Neural cell (in vitro differentiated cells): Measurements from ENCODE around the gene CRYGS.

Experiments used
- CTCF ChIP-seq: fragments of 450-650 bp; IDR thresholded peaks from 2 replicates; pipeline ENCODE4 v1.5.1; 2014; ENCODE audit warnings: antibody characterized with exemption, mild to moderate bottlenecking, moderate library complexity; ENCODE audit not compliant: poor library complexity, severe bottlenecking
- EP300 ChIP-seq: fragments of 450-650 bp; conservative IDR thresholded peaks from 2 replicates; pipeline ENCODE4 v1.6.1; 2014; ENCODE audit warnings: antibody characterized with exemption, mild to moderate bottlenecking, moderate library complexity; ENCODE audit not compliant: poor library complexity, severe bottlenecking
- EZH2 ChIP-seq: fragments of 200-600, 300-800 bp; shearing (Covaris generic), sonication (generic); IDR thresholded peaks from 2 replicates; pipeline ENCODE4 v1.6.1; 2014; ENCODE audit warnings: antibody characterized with exemption, low read length, borderline replicate concordance, mild to moderate bottlenecking; ENCODE audit not compliant: insufficient read depth, poor library complexity, severe bottlenecking
- MXI1 ChIP-seq: fragments of 450-650 bp; conservative IDR thresholded peaks from 2 replicates; pipeline ENCODE4 v1.6.1; 2014; ENCODE audit warnings: antibody characterized with exemption, mild to moderate bottlenecking; ENCODE audit not compliant: poor library complexity, severe bottlenecking
- POLR2AphosphoS5 ChIP-seq: IDR thresholded peaks from 2 replicates; pipeline ENCODE4 v1.6.1; 2012
- RAD21 ChIP-seq: fragments of 450-650 bp; conservative IDR thresholded peaks from 2 replicates; pipeline ENCODE4 v1.6.1; 2014; ENCODE audit warnings: antibody characterized with exemption, mild to moderate bottlenecking, moderate library complexity
- SMC3 ChIP-seq: fragments of 450-650 bp; conservative IDR thresholded peaks from 2 replicates; pipeline ENCODE4 v1.6.1; 2014; ENCODE audit warnings: antibody characterized with exemption, mild to moderate bottlenecking, moderate library complexity; ENCODE audit not compliant: poor library complexity
- TAF1 ChIP-seq: IDR thresholded peaks from 2 replicates; pipeline ENCODE4 v1.6.1; 2012; ENCODE audit warnings: low read depth
- TF ChIP-seq, protein P1 (sequence below): IDR thresholded peaks from 2 replicates; pipeline ENCODE4 v1.6.1; 2012; ENCODE audit warnings: borderline replicate concordance

- TF ChIP-seq CTCF = no peak
- TF ChIP-seq TAF1 = no peak
- no peak for TF ChIP-seq EP300
- no peak for TF ChIP-seq POLR2AphosphoS5
- TF ChIP-seq SMC3 = no peak
- no peak for TF ChIP-seq EZH2
- TF ChIP-seq RAD21 = no peak
- TF ChIP-seq, protein P1, sequence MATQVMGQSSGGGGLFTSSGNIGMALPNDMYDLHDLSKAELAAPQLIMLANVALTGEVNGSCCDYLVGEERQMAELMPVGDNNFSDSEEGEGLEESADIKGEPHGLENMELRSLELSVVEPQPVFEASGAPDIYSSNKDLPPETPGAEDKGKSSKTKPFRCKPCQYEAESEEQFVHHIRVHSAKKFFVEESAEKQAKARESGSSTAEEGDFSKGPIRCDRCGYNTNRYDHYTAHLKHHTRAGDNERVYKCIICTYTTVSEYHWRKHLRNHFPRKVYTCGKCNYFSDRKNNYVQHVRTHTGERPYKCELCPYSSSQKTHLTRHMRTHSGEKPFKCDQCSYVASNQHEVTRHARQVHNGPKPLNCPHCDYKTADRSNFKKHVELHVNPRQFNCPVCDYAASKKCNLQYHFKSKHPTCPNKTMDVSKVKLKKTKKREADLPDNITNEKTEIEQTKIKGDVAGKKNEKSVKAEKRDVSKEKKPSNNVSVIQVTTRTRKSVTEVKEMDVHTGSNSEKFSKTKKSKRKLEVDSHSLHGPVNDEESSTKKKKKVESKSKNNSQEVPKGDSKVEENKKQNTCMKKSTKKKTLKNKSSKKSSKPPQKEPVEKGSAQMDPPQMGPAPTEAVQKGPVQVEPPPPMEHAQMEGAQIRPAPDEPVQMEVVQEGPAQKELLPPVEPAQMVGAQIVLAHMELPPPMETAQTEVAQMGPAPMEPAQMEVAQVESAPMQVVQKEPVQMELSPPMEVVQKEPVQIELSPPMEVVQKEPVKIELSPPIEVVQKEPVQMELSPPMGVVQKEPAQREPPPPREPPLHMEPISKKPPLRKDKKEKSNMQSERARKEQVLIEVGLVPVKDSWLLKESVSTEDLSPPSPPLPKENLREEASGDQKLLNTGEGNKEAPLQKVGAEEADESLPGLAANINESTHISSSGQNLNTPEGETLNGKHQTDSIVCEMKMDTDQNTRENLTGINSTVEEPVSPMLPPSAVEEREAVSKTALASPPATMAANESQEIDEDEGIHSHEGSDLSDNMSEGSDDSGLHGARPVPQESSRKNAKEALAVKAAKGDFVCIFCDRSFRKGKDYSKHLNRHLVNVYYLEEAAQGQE = no peak
- no peak for TF ChIP-seq MXI1
These were observed at the start of gene CRYGS for GRCh38 chr3:186544281-186544680.
